Activated CD4-positive, alpha-beta memory T cell treated with anti-CD3 and anti-CD28 coated beads, Interleukin-2, amount 10 ng/mL, durations not matched to agents 7 days and 5 days (primary cell): ENCODE results near the gene NKX2-3. TPM values are rescaled to one million over a fixed set of nuclear protein-coding genes. Genes with fewer than 3 reads are reported as not detected.
A peak's percentile ranks its signal among the peaks of the same experiment; 100 is the strongest.

Source experiments
- CTCF ChIA-PET: fragments of 350-600 bp; sonication (Branson Sonifier 250); formaldehyde crosslinking; loops from one replicate; lab custom pipeline; 2021; ENCODE audit warnings: antibody characterized with exemption, inconsistent platforms; lab: Charles Lee
- POLR2A ChIA-PET: fragments of 350-600 bp; sonication (Branson Sonifier 250); formaldehyde crosslinking; loops from one replicate; lab custom pipeline; 2021; ENCODE audit warnings: antibody characterized with exemption; lab: Charles Lee
- DNase-seq: peaks from one replicate; pipeline ENCODE4 v3.0.0-alpha.2; 2020
- H3K27ac Mint-ChIP-seq: one replicate; pipeline ENCODE4 v1.8.0; 2021; ENCODE audit warnings: mild to moderate bottlenecking, mixed read lengths
- H3K27me3 Mint-ChIP-seq: one replicate; pipeline ENCODE4 v1.8.0; 2021; ENCODE audit warnings: mixed read lengths
- H3K36me3 Mint-ChIP-seq: one replicate; pipeline ENCODE4 v1.8.0; 2021; ENCODE audit warnings: low read depth, mixed read lengths
- H3K4me1 Mint-ChIP-seq: one replicate; pipeline ENCODE4 v1.8.0; 2021; ENCODE audit warnings: mixed read lengths
- H3K4me3 Mint-ChIP-seq: one replicate; pipeline ENCODE4 v1.8.0; 2021; ENCODE audit warnings: mild to moderate bottlenecking, mixed read lengths
- H3K9me3 Mint-ChIP-seq: one replicate; pipeline ENCODE4 v1.8.0; 2021; ENCODE audit warnings: mixed read lengths
- total RNA-seq, 2 experiments: library from RNA; stranded (reverse); gene quantifications; one replicate each; pipeline ENCODE4 v1.2.3, GENCODE V29; 2021

Gene NKX2-3
- total RNA-seq, 2 experiments from 2014 or later = not detected

- no peak for DNase-seq
- ChIA-PET CTCF (no interaction called here), POLR2A (no interaction called here)
- H3K4me1 Mint-ChIP-seq = peaks cover 22% of the 10 kb centered on the region
- peaks cover 3% of the 10 kb centered on the region for H3K36me3 Mint-ChIP-seq
- no peak overlapping the region for H3K4me3 Mint-ChIP-seq
- H3K27me3 Mint-ChIP-seq = peaks cover 81% of the 10 kb centered on the region
- no peak overlapping the region for H3K27ac Mint-ChIP-seq
- H3K9me3 Mint-ChIP-seq = no peaks in the 10 kb centered on the region
These were observed 5.5 kb downstream of the NKX2-3 start for GRCh38 chr10:99537989-99538917.

GRCh38 chr10:99539120-99539519 lies 6.4 kb downstream of the NKX2-3 start:
- no peak overlapping the region for H3K4me3 Mint-ChIP-seq
- H3K4me1 Mint-ChIP-seq = peaks cover 18% of the 10 kb centered on the region
- no peak overlapping the region for H3K27ac Mint-ChIP-seq
- H3K27me3 Mint-ChIP-seq = peaks cover 81% of the 10 kb centered on the region
- POLR2A ChIA-PET = no interaction called here
- CTCF ChIA-PET = no interaction called here
- no peak for DNase-seq
- H3K36me3 Mint-ChIP-seq = peaks cover 3% of the 10 kb centered on the region
- H3K9me3 Mint-ChIP-seq = no peaks in the 10 kb centered on the region

- Mint-ChIP-seq H3K9me3 (no peaks in the 10 kb centered on the region), H3K36me3 (peaks cover 3% of the 10 kb centered on the region), H3K27me3 (peaks cover 80% of the 10 kb centered on the region), H3K4me1 (peaks cover 11% of the 10 kb centered on the region), H3K4me3 (no peak overlapping the region), H3K27ac (no peak overlapping the region)
- POLR2A ChIA-PET = no interaction called here
- CTCF ChIA-PET = no interaction called here
- no peak for DNase-seq
These were observed 7.1 kb downstream of the NKX2-3 start for GRCh38 chr10:99539820-99540219.

GRCh38 chr10:99540306-99540656 lies 7.5 kb downstream of the NKX2-3 start:
- peaks cover 9% of the 10 kb centered on the region for H3K4me1 Mint-ChIP-seq
- H3K9me3 Mint-ChIP-seq = no peaks in the 10 kb centered on the region
- peaks cover 3% of the 10 kb centered on the region for H3K36me3 Mint-ChIP-seq
- no peak overlapping the region for H3K4me3 Mint-ChIP-seq
- H3K27me3 Mint-ChIP-seq = peaks cover 80% of the 10 kb centered on the region
- no peak overlapping the region for H3K27ac Mint-ChIP-seq
- POLR2A ChIA-PET = no interaction called here
- CTCF ChIA-PET = no interaction called here
- DNase-seq = no peak

- H3K4me3 Mint-ChIP-seq = no peak overlapping the region
- H3K27me3 Mint-ChIP-seq = peaks cover 82% of the 10 kb centered on the region
- H3K36me3 Mint-ChIP-seq = peaks cover 3% of the 10 kb centered on the region
- no peaks in the 10 kb centered on the region for H3K9me3 Mint-ChIP-seq
- ChIA-PET POLR2A (no interaction called here), CTCF (interaction anchor here (1.0 to 1.5 kb wide), 2 partner anchors 20 to 105 kb away, joined by 4 to 5 read pairs; no protein-coding TSS in a partner anchor)
- peaks cover 9% of the 10 kb centered on the region for H3K4me1 Mint-ChIP-seq
- H3K27ac Mint-ChIP-seq = no peak overlapping the region
- DNase-seq = no peak
These were observed 8.2 kb downstream of the NKX2-3 start for GRCh38 chr10:99540657-99541531.

GRCh38 chr10:99544322-99544721 lies 11.6 kb downstream of the NKX2-3 start:
- CTCF ChIA-PET = interaction anchor here (0.7 to 1.0 kb wide), 2 partner anchors 14 to 16 kb away, joined by 3 to 4 read pairs; no protein-coding TSS in a partner anchor
- Mint-ChIP-seq H3K36me3 (no peaks in the 10 kb centered on the region), H3K4me1 (no peaks in the 10 kb centered on the region), H3K27ac (no peak overlapping the region), H3K9me3 (no peaks in the 10 kb centered on the region), H3K4me3 (no peak overlapping the region), H3K27me3 (peaks cover 79% of the 10 kb centered on the region)
- POLR2A ChIA-PET = no interaction called here
- no peak for DNase-seq

GRCh38 chr10:99548041-99548530 lies 15.3 kb downstream of the NKX2-3 start:
- peaks cover 6% of the 10 kb centered on the region for H3K4me1 Mint-ChIP-seq
- no peaks in the 10 kb centered on the region for H3K36me3 Mint-ChIP-seq
- H3K9me3 Mint-ChIP-seq = no peaks in the 10 kb centered on the region
- POLR2A ChIA-PET = no interaction called here
- no peak for DNase-seq
- peaks cover 74% of the 10 kb centered on the region for H3K27me3 Mint-ChIP-seq
- no peak overlapping the region for H3K4me3 Mint-ChIP-seq
- no peak overlapping the region for H3K27ac Mint-ChIP-seq
- CTCF ChIA-PET = interaction anchor here (1.2 to 1.7 kb wide), 3 partner anchors 10 to 112 kb away, joined by 4 to 7 read pairs (median 4); no protein-coding TSS in a partner anchor

- peaks cover 70% of the 10 kb centered on the region for H3K27me3 Mint-ChIP-seq
- H3K4me1 Mint-ChIP-seq = peaks cover 23% of the 10 kb centered on the region
- no peaks in the 10 kb centered on the region for H3K9me3 Mint-ChIP-seq
- CTCF ChIA-PET = interaction anchor here (1.6 to 2.3 kb wide), 2 partner anchors 9 to 117 kb away, joined by 3 to 7 read pairs; no protein-coding TSS in a partner anchor
- no peak for DNase-seq
- no peak overlapping the region for H3K4me3 Mint-ChIP-seq
- no peaks in the 10 kb centered on the region for H3K36me3 Mint-ChIP-seq
- POLR2A ChIA-PET = no interaction called here
- H3K27ac Mint-ChIP-seq = no peak overlapping the region
These were observed 18.4 kb downstream of the NKX2-3 start for GRCh38 chr10:99551158-99551557.

GRCh38 chr10:99551616-99552015 lies 18.9 kb downstream of the NKX2-3 start:
- Mint-ChIP-seq H3K9me3 (no peaks in the 10 kb centered on the region), H3K27ac (no peak overlapping the region), H3K4me3 (no peak overlapping the region), H3K27me3 (peaks cover 65% of the 10 kb centered on the region), H3K4me1 (peaks cover 27% of the 10 kb centered on the region), H3K36me3 (no peaks in the 10 kb centered on the region)
- POLR2A ChIA-PET = no interaction called here
- DNase-seq = no peak
- CTCF ChIA-PET = interaction anchor here (1.6 to 2.3 kb wide), 2 partner anchors 8 to 117 kb away, joined by 3 to 7 read pairs; no protein-coding TSS in a partner anchor

- peaks cover 31% of the 10 kb centered on the region for H3K4me1 Mint-ChIP-seq
- CTCF ChIA-PET = interaction anchor here (1.2 to 1.3 kb wide), 2 partner anchors 57 to 119 kb away, joined by 9 read pairs; no protein-coding TSS in a partner anchor
- no peak for DNase-seq
- POLR2A ChIA-PET = interaction anchor here (1.0 to 1.2 kb wide), 2 partner anchors 65 to 124 kb away, joined by 5 to 6 read pairs; partner anchors contain the start of genes GOT1 and SLC25A28
- H3K27me3 Mint-ChIP-seq = peaks cover 50% of the 10 kb centered on the region
- H3K27ac Mint-ChIP-seq = no peak overlapping the region
- no peaks in the 10 kb centered on the region for H3K36me3 Mint-ChIP-seq
- no peak overlapping the region for H3K4me3 Mint-ChIP-seq
- no peaks in the 10 kb centered on the region for H3K9me3 Mint-ChIP-seq
These were observed 22.6 kb downstream of the NKX2-3 start for GRCh38 chr10:99555371-99555770.

GRCh38 chr10:99555825-99556523 lies 23.2 kb downstream of the NKX2-3 start:
- DNase-seq = no peak
- H3K36me3 Mint-ChIP-seq = no peaks in the 10 kb centered on the region
- CTCF ChIA-PET = interaction anchor here (0.7 to 1.3 kb wide), 5 partner anchors 11 to 155 kb away, joined by 3 to 9 read pairs (median 4); partner anchors contain the start of gene ENTPD7
- no peak overlapping the region for H3K4me3 Mint-ChIP-seq
- H3K4me1 Mint-ChIP-seq = peaks cover 31% of the 10 kb centered on the region
- peak overlapping the region; percentile 1 for H3K27ac Mint-ChIP-seq
- H3K9me3 Mint-ChIP-seq = no peaks in the 10 kb centered on the region
- POLR2A ChIA-PET = interaction anchor here (0.5 to 1.3 kb wide), 4 partner anchors 64 to 392 kb away, joined by 3 to 6 read pairs (median 4); partner anchors contain the start of genes GOT1 and SLC25A28
- H3K27me3 Mint-ChIP-seq = peaks cover 52% of the 10 kb centered on the region

- no peak for DNase-seq
- no peaks in the 10 kb centered on the region for H3K9me3 Mint-ChIP-seq
- no peak overlapping the region for H3K4me3 Mint-ChIP-seq
- peak overlapping the region; percentile 23 for H3K27ac Mint-ChIP-seq
- ChIA-PET CTCF (interaction anchor here (0.7 to 5.5 kb wide), 5 partner anchors 17 to 917 kb away, joined by 3 to 28 read pairs (median 4); no protein-coding TSS in a partner anchor), POLR2A (interaction anchor here (1.3 kb wide), 1 partner anchor 165 kb away, joined by 3 read pairs; no protein-coding TSS in a partner anchor)
- no peaks in the 10 kb centered on the region for H3K36me3 Mint-ChIP-seq
- H3K27me3 Mint-ChIP-seq = peaks cover 47% of the 10 kb centered on the region
- H3K4me1 Mint-ChIP-seq = peaks cover 25% of the 10 kb centered on the region
These were observed 24.3 kb downstream of the NKX2-3 start for GRCh38 chr10:99557044-99557443.
